HG03175 (cell line): Measurements from ENCODE around the gene SYNPO2.
A peak's percentile ranks its signal among the peaks of the same experiment; 100 is the strongest.

Source experiments
- ATAC-seq: cut with Tn5 transposase; IDR thresholded peaks from one replicate; pipeline ENCODE4 v1.9.1; 2021; ENCODE audit warnings: mild to moderate bottlenecking, moderate library complexity; ENCODE audit not compliant: unreplicated experiment

The SYNPO2 gene

GRCh38 chr4:118931786-118932185 is 43.1 kb downstream of the SYNPO2 start:
- no peak for ATAC-seq

- ATAC-seq = no peak
Measured at GRCh38 chr4:118935819-118936218, 47.2 kb downstream of the SYNPO2 start.

- ATAC-seq = no peak
Measured at GRCh38 chr4:118936406-118936805, 47.8 kb downstream of the SYNPO2 start.

- ATAC-seq = no peak
Measured at GRCh38 chr4:118939169-118939783, 50.6 kb downstream of the SYNPO2 start.

GRCh38 chr4:118941149-118941548 is 52.5 kb downstream of the SYNPO2 start:
- ATAC-seq = no peak

- ATAC-seq = no peak
Measured at GRCh38 chr4:118941799-118942198, 53.1 kb downstream of the SYNPO2 start.

GRCh38 chr4:118942465-118942864 is 53.8 kb downstream of the SYNPO2 start:
- no peak for ATAC-seq

GRCh38 chr4:118947095-118947494 is 58.4 kb downstream of the SYNPO2 start:
- ATAC-seq = no peak

- no peak for ATAC-seq
Measured at GRCh38 chr4:118948545-118949144, 60.0 kb downstream of the SYNPO2 start.

- ATAC-seq = no peak
Measured at GRCh38 chr4:118950224-118950623, 61.6 kb downstream of the SYNPO2 start.

GRCh38 chr4:118950929-118951570 is 62.4 kb downstream of the SYNPO2 start:
- no peak for ATAC-seq

- ATAC-seq = no peak
Measured at GRCh38 chr4:118953276-118953675, 64.6 kb downstream of the SYNPO2 start.

GRCh38 chr4:118954246-118954645 is 65.6 kb downstream of the SYNPO2 start:
- no peak for ATAC-seq

- ATAC-seq = no peak
Measured at GRCh38 chr4:118955515-118955914, 66.9 kb downstream of the SYNPO2 start.

- ATAC-seq = no peak
Measured at GRCh38 chr4:118957722-118958445, 69.2 kb downstream of the SYNPO2 start.

- ATAC-seq = no peak
Measured at GRCh38 chr4:118962540-118962939, 73.9 kb downstream of the SYNPO2 start.

- ATAC-seq = no peak
Measured at GRCh38 chr4:118964891-118965411, 76.3 kb downstream of the SYNPO2 start.

- no peak for ATAC-seq
Measured at GRCh38 chr4:118967393-118967792, 78.7 kb downstream of the SYNPO2 start.

- ATAC-seq = peak; percentile 99
Measured at GRCh38 chr4:118968005-118968404, 79.4 kb downstream of the SYNPO2 start.

- ATAC-seq = no peak
Measured at GRCh38 chr4:118968813-118969212, 80.2 kb downstream of the SYNPO2 start.

- ATAC-seq = no peak
Measured at GRCh38 chr4:118969359-118969758, 80.7 kb downstream of the SYNPO2 start.
